H1 (cell line): ENCODE measurements around the gene GRB7.

Source experiments
- CEBPB ChIP-seq: IDR thresholded peaks from 2 replicates; pipeline ENCODE4 v1.6.1; 2012; ENCODE audit warnings: low read depth, low read length
- CTCF ChIP-seq, 3 experiments: IDR thresholded peaks; 1 replicate in 2 of 3; 2 replicates in 1 of 3; pipeline versions ENCODE4 v1.5.1 to v1.6.1; 2011; ENCODE audit warnings: low read length in 3 of 3, mild to moderate bottlenecking in 3 of 3, inconsistent platforms in 2 of 3, low read depth in 1 of 3, moderate library complexity in 1 of 3; ENCODE audit not compliant: insufficient read depth in 1 of 3; ENCODE audit errors: control extremely low read depth in 1 of 3
- HDAC2 ChIP-seq, 2 experiments: fragments of 300-600 bp in 1 of 2; sonication (generic) in 1 of 2; IDR thresholded peaks; 2 replicates each; pipeline ENCODE4 v1.6.1; 2011 to 2012; ENCODE audit warnings: low read depth in 2 of 2, low read length in 2 of 2, mild to moderate bottlenecking in 2 of 2, moderate library complexity in 2 of 2, borderline replicate concordance in 1 of 2, inconsistent platforms in 1 of 2
- KDM5A ChIP-seq: fragments of 200-600 bp; IDR thresholded peaks from 2 replicates; pipeline ENCODE4 v1.7.1; 2012; ENCODE audit warnings: mild to moderate bottlenecking, low read length, inconsistent platforms, mixed read lengths
- MAFK ChIP-seq: IDR thresholded peaks from 2 replicates; pipeline ENCODE4 v1.6.1; 2012; ENCODE audit warnings: low read depth, mild to moderate bottlenecking, improper control_type of control experiment, low read length
- SUZ12 ChIP-seq: fragments of 200-600 bp; sonication (generic); IDR thresholded peaks from 2 replicates; pipeline ENCODE4 v1.6.1; 2012; ENCODE audit warnings: mild to moderate bottlenecking, inconsistent platforms, low read length, moderate library complexity, mixed read lengths
- TAF1 ChIP-seq: IDR thresholded peaks from 2 replicates; pipeline ENCODE4 v1.6.1; 2011; ENCODE audit warnings: mild to moderate bottlenecking, low read depth, low read length

GRCh38 chr17:39737206-39737759, 455 bp upstream of the GRB7 start:
- TF ChIP-seq CTCF (IDR thresholded peaks at IDR 0.05; ENCODE audit: control extremely low read depth in 1 of 3, insufficient read depth in 1 of 3, low read depth in 1 of 3, low read length in 3 of 3) (no peak), CEBPB (no peak), TAF1 (no peak), MAFK (no peak), SUZ12 (no peak), KDM5A (no peak), HDAC2 (IDR thresholded peaks at IDR 0.05; ENCODE audit: borderline replicate concordance in 1 of 2, low read depth in 2 of 2, low read length in 2 of 2) (no peak)
